Tibial nerve (tissue), 4 donors: Measurements from ENCODE around the gene SNX9. TPM values are rescaled to one million over a fixed set of nuclear protein-coding genes. Genes with fewer than 3 reads are reported as not detected.

Source experiments
- DNase-seq, 2 donors: peaks; one replicate each; pipeline ENCODE4 v3.0.0-alpha.2; 2019; ENCODE audit warnings: low spot score in 2 of 2
- H3K27ac ChIP-seq, 4 donors: fragments of 200-600 bp; sonication (generic) in 3 of 4; one replicate each; pipeline ENCODE4 v1.5.1; 2017 to 2019; ENCODE audit warnings: mild to moderate bottlenecking in 1 of 4
- H3K27me3 ChIP-seq, 2 donors: fragments of 200-600 bp; sonication (generic) in 1 of 2; one replicate each; pipeline versions ENCODE4 v1.5.1 to v1.6.0; 2017 to 2019
- H3K36me3 ChIP-seq, 3 donors: fragments of 200-600 bp; sonication (generic); one replicate each; pipeline ENCODE4 v1.5.1; 2018 to 2019
- H3K4me1 ChIP-seq, 4 donors: fragments of 200-600 bp; sonication (generic) in 3 of 4; one replicate each; pipeline ENCODE4 v1.5.1; 2017 to 2019
- H3K4me3 ChIP-seq, 4 donors: fragments of 200-600 bp; sonication (generic) in 3 of 4; one replicate each; pipeline ENCODE4 v1.5.1; 2017 to 2019; ENCODE audit warnings: mild to moderate bottlenecking in 1 of 4, moderate library complexity in 1 of 4
- H3K9me3 ChIP-seq, 4 donors: fragments of 200-600 bp; sonication (generic) in 3 of 4; one replicate each; pipeline ENCODE4 v1.5.1; 2017 to 2019
- CTCF ChIP-seq, 5 experiments: fragments of 200-600 bp in 3 of 5; fragments of 450-650 bp in 2 of 5; sonication (generic) in 3 of 5; IDR thresholded peaks; one replicate each; pipeline ENCODE4 v1.5.1; 2016 to 2019; ENCODE audit warnings: antibody characterized with exemption in 5 of 5, mild to moderate bottlenecking in 3 of 5, moderate library complexity in 2 of 5
- EP300 ChIP-seq, 2 donors: sonication (generic); formaldehyde crosslinking; IDR thresholded peaks; one replicate each; pipeline ENCODE4 v1.6.1; 2017; ENCODE audit warnings: antibody characterized with exemption in 2 of 2, mild to moderate bottlenecking in 1 of 2
- POLR2A ChIP-seq, 2 donors: fragments of 450-650 bp; IDR thresholded peaks; one replicate each; pipeline ENCODE4 v1.6.1; 2017; ENCODE audit warnings: antibody characterized with exemption in 2 of 2, mild to moderate bottlenecking in 2 of 2, moderate library complexity in 2 of 2
- WGBS, 2 donors: methylation state at CpG; one replicate each; pipeline ENCODE4 v1.1.5; 2018; 5-methylcytosine and 5-hydroxymethylcytosine counted together
- total RNA-seq, 4 donors: library from RNA; depleted of rRNA; stranded (reverse); fragments of >200 nt; gene quantifications; one replicate each; pipeline ENCODE4 v1.1.0, GENCODE V29; 2016

Gene SNX9
- total RNA-seq, 4 donors from 2014 or later: 61.2 to 69.2 (median 63.9) TPM

- H3K4me1 ChIP-seq: peaks cover 0 to 3% (median under 1%) of the 10 kb centered on the region in 4 donors
- H3K27me3 ChIP-seq: no peaks in the 10 kb centered on the region
- no peak overlapping the region for H3K4me3 ChIP-seq
- H3K27ac ChIP-seq: no peak overlapping the region
- 85 to 95% methylated on average over 4 of the region's 4 CpGs for WGBS, 2 donors
- TF ChIP-seq CTCF (IDR thresholded peaks at IDR 0.05) (no peak), POLR2A (IDR thresholded peaks at IDR 0.05) (no peak), EP300 (IDR thresholded peaks at IDR 0.05) (no peak)
- peaks cover 0 to 14% (median 0%) of the 10 kb centered on the region in 4 donors for H3K9me3 ChIP-seq
- H3K36me3 ChIP-seq: no peaks in the 10 kb centered on the region
- DNase-seq: no peak
These were observed 44.3 kb upstream of the SNX9 start for GRCh38 chr6:157778719-157779118.

- WGBS, 2 donors: 43 to 51% methylated on average over 9 of the region's 9 CpGs
- peaks cover 0 to 14% (median 0%) of the 10 kb centered on the region in 4 donors for H3K9me3 ChIP-seq
- no peaks in the 10 kb centered on the region for H3K27me3 ChIP-seq
- H3K27ac ChIP-seq: no peak overlapping the region
- H3K4me3 ChIP-seq: no peak overlapping the region
- TF ChIP-seq POLR2A (IDR thresholded peaks at IDR 0.05): no peak
- no peak for TF ChIP-seq EP300 (IDR thresholded peaks at IDR 0.05)
- no peak for TF ChIP-seq CTCF (IDR thresholded peaks at IDR 0.05)
- no peaks in the 10 kb centered on the region for H3K4me1 ChIP-seq
- H3K36me3 ChIP-seq: no peaks in the 10 kb centered on the region
- no peak for DNase-seq
These were observed 43.1 kb upstream of the SNX9 start for GRCh38 chr6:157779705-157780604.

GRCh38 chr6:157785636-157786035 lies 37.4 kb upstream of the SNX9 start:
- 60 to 85% methylated on average over 1 of the region's 1 CpG for WGBS, 2 donors
- H3K27ac ChIP-seq: no peak overlapping the region
- H3K27me3 ChIP-seq: no peaks in the 10 kb centered on the region
- no peak for DNase-seq
- H3K9me3 ChIP-seq: no peaks in the 10 kb centered on the region
- no peaks in the 10 kb centered on the region for H3K36me3 ChIP-seq
- H3K4me3 ChIP-seq: no peak overlapping the region
- no peak for TF ChIP-seq POLR2A (IDR thresholded peaks at IDR 0.05)
- no peak for TF ChIP-seq EP300 (IDR thresholded peaks at IDR 0.05)
- no peak for TF ChIP-seq CTCF (IDR thresholded peaks at IDR 0.05)
- peaks cover 0 to 4% (median 0%) of the 10 kb centered on the region in 4 donors for H3K4me1 ChIP-seq

- TF ChIP-seq POLR2A (IDR thresholded peaks at IDR 0.05): no peak
- TF ChIP-seq EP300 (IDR thresholded peaks at IDR 0.05): no peak
- TF ChIP-seq CTCF (IDR thresholded peaks at IDR 0.05): no peak
- Histone ChIP-seq H3K36me3 (no peaks in the 10 kb centered on the region), H3K4me3 (no peak overlapping the region), H3K27me3 (no peaks in the 10 kb centered on the region), H3K4me1 (peaks cover 0 to 10% (median 0%) of the 10 kb centered on the region in 4 donors), H3K9me3 (no peaks in the 10 kb centered on the region), H3K27ac (no peak overlapping the region)
- no peak for DNase-seq
- WGBS, 2 donors: 90 to 97% methylated on average over 3 of the region's 3 CpGs
These were observed 36.8 kb upstream of the SNX9 start for GRCh38 chr6:157786221-157786620.

GRCh38 chr6:157787080-157787479 lies 36.0 kb upstream of the SNX9 start:
- no peak overlapping the region for H3K4me3 ChIP-seq
- no peaks in the 10 kb centered on the region for H3K27me3 ChIP-seq
- no peak for TF ChIP-seq CTCF (IDR thresholded peaks at IDR 0.05)
- TF ChIP-seq POLR2A (IDR thresholded peaks at IDR 0.05): no peak
- WGBS, 2 donors: 73 to 81% methylated on average over 1 of the region's 1 CpG
- H3K36me3 ChIP-seq: no peaks in the 10 kb centered on the region
- H3K9me3 ChIP-seq: no peaks in the 10 kb centered on the region
- peaks cover 0 to 16% (median 0%) of the 10 kb centered on the region in 4 donors for H3K4me1 ChIP-seq
- no peak for DNase-seq
- no peak overlapping the region for H3K27ac ChIP-seq
